IgD-negative memory B cell (primary cell): ENCODE results near the gene TIRAP. TPM values are rescaled to one million over a fixed set of nuclear protein-coding genes. Genes with fewer than 3 reads are reported as not detected.

Experiments
- H3K27ac Mint-ChIP-seq, 3 donors: one replicate each; pipeline ENCODE4 v1.8.0; 2020 to 2022; ENCODE audit warnings: mild to moderate bottlenecking in 3 of 3, mixed read lengths in 3 of 3, moderate library complexity in 1 of 3
- H3K27me3 Mint-ChIP-seq: one replicate; pipeline ENCODE4 v1.8.0; 2021; ENCODE audit warnings: mixed read lengths
- H3K36me3 Mint-ChIP-seq: one replicate; pipeline ENCODE4 v1.8.0; 2020; ENCODE audit warnings: mild to moderate bottlenecking, mixed read lengths
- H3K4me1 Mint-ChIP-seq, 3 donors: one replicate each; pipeline ENCODE4 v1.8.0; 2020 to 2022; ENCODE audit warnings: mixed read lengths in 3 of 3, mild to moderate bottlenecking in 1 of 3
- H3K4me3 Mint-ChIP-seq, 4 donors: one replicate each; pipeline ENCODE4 v1.8.0; 2020 to 2022; ENCODE audit warnings: mild to moderate bottlenecking in 4 of 4, mixed read lengths in 4 of 4, moderate library complexity in 3 of 4
- H3K9me3 Mint-ChIP-seq, 3 donors: one replicate each; pipeline ENCODE4 v1.8.0; 2020 to 2021; ENCODE audit warnings: mixed read lengths in 3 of 3, mild to moderate bottlenecking in 1 of 3
- polyA plus RNA-seq: library from polyadenylated mRNA; unstranded; fragments of 300-500 nt; fragmentation: Illumina TruSeq; gene quantifications from one replicate; pipeline ENCODE4 v1.2.3, GENCODE V29; 2021

Gene TIRAP
- polyA plus RNA-seq, 1 donor from 2014 or later, result 13.0 TPM

- Mint-ChIP-seq H3K36me3 (peaks cover 8% of the 10 kb centered on the region), H3K4me3 (no peak overlapping the region), H3K4me1 (no peaks in the 10 kb centered on the region), H3K27me3 (no peaks in the 10 kb centered on the region), H3K9me3 (no peaks in the 10 kb centered on the region), H3K27ac (peak overlapping the region in 2 of 3 donors; percentile 54 to 90)
Observed at GRCh38 chr11:126327281-126328000, 44.5 kb downstream of the TIRAP start.

GRCh38 chr11:126328001-126328390, 45.1 kb downstream of the TIRAP start:
- Mint-ChIP-seq H3K4me3 (no peak overlapping the region), H3K36me3 (peaks cover 8% of the 10 kb centered on the region), H3K4me1 (no peaks in the 10 kb centered on the region), H3K27me3 (no peaks in the 10 kb centered on the region), H3K9me3 (no peaks in the 10 kb centered on the region), H3K27ac (no peak overlapping the region)

- Mint-ChIP-seq H3K9me3 (no peaks in the 10 kb centered on the region), H3K4me1 (no peaks in the 10 kb centered on the region), H3K27ac (no peak overlapping the region), H3K4me3 (no peak overlapping the region), H3K27me3 (no peaks in the 10 kb centered on the region), H3K36me3 (peaks cover 8% of the 10 kb centered on the region)
Observed at GRCh38 chr11:126328444-126328843, 45.6 kb downstream of the TIRAP start.

- peaks cover 7% of the 10 kb centered on the region for H3K36me3 Mint-ChIP-seq
- no peak overlapping the region for H3K27ac Mint-ChIP-seq
- H3K4me3 Mint-ChIP-seq, result peak overlapping the region in 1 of 4 donors; percentile 74
- no peaks in the 10 kb centered on the region for H3K27me3 Mint-ChIP-seq
- H3K4me1 Mint-ChIP-seq, result no peaks in the 10 kb centered on the region
- H3K9me3 Mint-ChIP-seq, result no peaks in the 10 kb centered on the region
Observed at GRCh38 chr11:126328938-126329643, 46.2 kb downstream of the TIRAP start.

GRCh38 chr11:126329644-126330211, 46.8 kb downstream of the TIRAP start:
- H3K36me3 Mint-ChIP-seq, result peaks cover 7% of the 10 kb centered on the region
- no peaks in the 10 kb centered on the region for H3K27me3 Mint-ChIP-seq
- H3K4me3 Mint-ChIP-seq, result peak overlapping the region in 1 of 4 donors; percentile 74
- no peaks in the 10 kb centered on the region for H3K4me1 Mint-ChIP-seq
- no peak overlapping the region for H3K27ac Mint-ChIP-seq
- no peaks in the 10 kb centered on the region for H3K9me3 Mint-ChIP-seq

- Mint-ChIP-seq H3K27me3 (no peaks in the 10 kb centered on the region), H3K9me3 (no peaks in the 10 kb centered on the region), H3K27ac (peak overlapping the region in 1 of 3 donors; percentile 71)
Observed at GRCh38 chr11:126331286-126331685, 48.4 kb downstream of the TIRAP start.

GRCh38 chr11:126332221-126332711, 49.4 kb downstream of the TIRAP start:
- Mint-ChIP-seq H3K27me3 (no peaks in the 10 kb centered on the region), H3K9me3 (no peaks in the 10 kb centered on the region), H3K36me3 (peaks cover 3% of the 10 kb centered on the region), H3K4me3 (peak overlapping the region in 1 of 4 donors; percentile 39), H3K4me1 (no peaks in the 10 kb centered on the region), H3K27ac (peak overlapping the region in 1 of 3 donors; percentile 46)

More at GRCh38 chr11:126331286-126331685, 48.4 kb downstream of the TIRAP start:
- Mint-ChIP-seq H3K36me3 (peaks cover 5% of the 10 kb centered on the region), H3K4me3 (no peak overlapping the region), H3K4me1 (no peaks in the 10 kb centered on the region)

GRCh38 chr11:126333142-126333541, 50.2 kb downstream of the TIRAP start:
- no peak overlapping the region for H3K4me3 Mint-ChIP-seq
- H3K27ac Mint-ChIP-seq, result no peak overlapping the region
- H3K4me1 Mint-ChIP-seq, result no peaks in the 10 kb centered on the region
- H3K27me3 Mint-ChIP-seq, result no peaks in the 10 kb centered on the region
- no peaks in the 10 kb centered on the region for H3K9me3 Mint-ChIP-seq
- H3K36me3 Mint-ChIP-seq, result peaks cover 1% of the 10 kb centered on the region

- Mint-ChIP-seq H3K36me3 (peaks cover 1% of the 10 kb centered on the region), H3K27ac (peak overlapping the region in 1 of 3 donors; percentile 61), H3K9me3 (no peaks in the 10 kb centered on the region), H3K4me1 (no peaks in the 10 kb centered on the region), H3K4me3 (no peak overlapping the region), H3K27me3 (no peaks in the 10 kb centered on the region)
Observed at GRCh38 chr11:126334659-126335462, 52.0 kb downstream of the TIRAP start.

- Mint-ChIP-seq H3K36me3 (peaks cover 1% of the 10 kb centered on the region), H3K27me3 (no peaks in the 10 kb centered on the region), H3K4me3 (no peak overlapping the region), H3K27ac (no peak overlapping the region), H3K4me1 (no peaks in the 10 kb centered on the region), H3K9me3 (no peaks in the 10 kb centered on the region)
Observed at GRCh38 chr11:126335463-126335760, 52.5 kb downstream of the TIRAP start.

- Mint-ChIP-seq H3K9me3 (no peaks in the 10 kb centered on the region), H3K4me1 (no peaks in the 10 kb centered on the region), H3K27me3 (no peaks in the 10 kb centered on the region), H3K4me3 (no peak overlapping the region), H3K27ac (no peak overlapping the region), H3K36me3 (peaks cover 6% of the 10 kb centered on the region)
Observed at GRCh38 chr11:126336138-126336541, 53.2 kb downstream of the TIRAP start.

- Mint-ChIP-seq H3K27ac (no peak overlapping the region), H3K9me3 (no peaks in the 10 kb centered on the region), H3K27me3 (no peaks in the 10 kb centered on the region), H3K4me1 (no peaks in the 10 kb centered on the region), H3K4me3 (no peak overlapping the region), H3K36me3 (peaks cover 8% of the 10 kb centered on the region)
Observed at GRCh38 chr11:126336671-126337101, 53.8 kb downstream of the TIRAP start.

GRCh38 chr11:126337126-126337473, 54.2 kb downstream of the TIRAP start:
- Mint-ChIP-seq H3K9me3 (no peaks in the 10 kb centered on the region), H3K27me3 (no peaks in the 10 kb centered on the region), H3K4me1 (no peaks in the 10 kb centered on the region), H3K36me3 (peaks cover 8% of the 10 kb centered on the region), H3K4me3 (no peak overlapping the region), H3K27ac (no peak overlapping the region)

- no peaks in the 10 kb centered on the region for H3K9me3 Mint-ChIP-seq
- H3K4me1 Mint-ChIP-seq, result no peaks in the 10 kb centered on the region
- no peaks in the 10 kb centered on the region for H3K27me3 Mint-ChIP-seq
- H3K4me3 Mint-ChIP-seq, result no peak overlapping the region
- no peak overlapping the region for H3K27ac Mint-ChIP-seq
- peaks cover 8% of the 10 kb centered on the region for H3K36me3 Mint-ChIP-seq
Observed at GRCh38 chr11:126337474-126338241, 54.8 kb downstream of the TIRAP start.
